Thyroid gland (tissue), 4 donors: ENCODE measurements around the gene PRB2.

Source experiments
- CTCF ChIP-seq, 6 experiments: fragments of 200-600 bp in 3 of 6; fragments of 450-650 bp in 3 of 6; sonication (generic) in 3 of 6; IDR thresholded peaks; one replicate each; pipeline ENCODE4 v1.5.1; 2016 to 2019; ENCODE audit warnings: antibody characterized with exemption in 6 of 6, mild to moderate bottlenecking in 2 of 6, inconsistent platforms in 1 of 6, moderate library complexity in 1 of 6
- POLR2A ChIP-seq, 2 donors: fragments of 450-650 bp; IDR thresholded peaks; one replicate each; pipeline ENCODE4 v1.6.1; 2017; ENCODE audit warnings: antibody characterized with exemption in 2 of 2, mild to moderate bottlenecking in 2 of 2, moderate library complexity in 1 of 2

- TF ChIP-seq CTCF (IDR thresholded peaks at IDR 0.05) (no peak), POLR2A (IDR thresholded peaks at IDR 0.05) (no peak)
Observed at GRCh38 chr12:11437966-11438365, 42.6 kb upstream of the PRB2 start.
